Lower leg skin (tissue), 3 donors: ENCODE data around the gene OR9Q1.

ENCODE experiments used
- CTCF ChIP-seq, 3 donors: fragments of 450-650 bp; IDR thresholded peaks; one replicate each; pipeline ENCODE4 v1.5.1; 2016; ENCODE audit warnings: antibody characterized with exemption in 3 of 3, mild to moderate bottlenecking in 3 of 3, moderate library complexity in 2 of 3
- POLR2A ChIP-seq, 2 donors: fragments of 450-650 bp; IDR thresholded peaks; one replicate each; pipeline ENCODE4 v1.6.1; 2016 to 2017; ENCODE audit warnings: antibody characterized with exemption in 2 of 2, mild to moderate bottlenecking in 1 of 2, moderate library complexity in 1 of 2

GRCh38 chr11:58195939-58196338 lies 172.3 kb downstream of the OR9Q1 start:
- TF ChIP-seq CTCF (IDR thresholded peaks at IDR 0.05) (no peak), POLR2A (IDR thresholded peaks at IDR 0.05) (no peak)
